Stimulated activated CD4-positive, alpha-beta T cell treated with anti-CD3 and anti-CD28 coated beads, Interleukin-1b, Interleukin-23, amount 100 ng/mL, for 24 hours (primary cell): Measurements from ENCODE around the gene CCSER2.
"Not testable (repeated sequence)": the region's sequence is repeated elsewhere in the genome, so short reads cannot be mapped to it uniquely, and the experiment has no call there.

Experiments used
- DNase-seq, 4 experiments: peaks; one replicate each; pipeline ENCODE4 v3.0.0-alpha.2; 2020; ENCODE audit warnings: low read depth in 4 of 4, low spot score in 1 of 4

Gene CCSER2

GRCh38 chr10:84328418-84329195 lies at the start of gene CCSER2:
Gene CCSER2 (plus strand): TSS chr10:84328589. CDS start chr10:84371053, 42,464 bp downstream.
- DNase-seq = peak; percentile 79 to 97 (median 87)

GRCh38 chr10:84279876-84280475 lies 48.4 kb upstream of the CCSER2 start:
- DNase-seq = not testable (repeated sequence)

- DNase-seq = no peak
Measured at GRCh38 chr10:84286695-84287094, 41.7 kb upstream of the CCSER2 start.

- no peak for DNase-seq
Measured at GRCh38 chr10:84288151-84288550, 40.2 kb upstream of the CCSER2 start.

GRCh38 chr10:84289521-84290200 lies 38.7 kb upstream of the CCSER2 start:
- no peak for DNase-seq

GRCh38 chr10:84290235-84290634 lies 38.2 kb upstream of the CCSER2 start:
- DNase-seq = no peak

GRCh38 chr10:84291384-84291783 lies 37.0 kb upstream of the CCSER2 start:
- no peak for DNase-seq

GRCh38 chr10:84292502-84292901 lies 35.9 kb upstream of the CCSER2 start:
- no peak for DNase-seq

- DNase-seq = no peak
Measured at GRCh38 chr10:84293171-84293570, 35.2 kb upstream of the CCSER2 start.

- no peak for DNase-seq
Measured at GRCh38 chr10:84293574-84294016, 34.8 kb upstream of the CCSER2 start.

- no peak for DNase-seq
Measured at GRCh38 chr10:84294766-84295447, 33.5 kb upstream of the CCSER2 start.

GRCh38 chr10:84296091-84296981 lies 32.1 kb upstream of the CCSER2 start:
- no peak for DNase-seq

GRCh38 chr10:84298057-84298456 lies 30.3 kb upstream of the CCSER2 start:
- no peak for DNase-seq

GRCh38 chr10:84302223-84302622 lies 26.2 kb upstream of the CCSER2 start:
- DNase-seq = no peak

- no peak for DNase-seq
Measured at GRCh38 chr10:84306751-84307384, 21.5 kb upstream of the CCSER2 start.

- DNase-seq = no peak
Measured at GRCh38 chr10:84308021-84308420, 20.4 kb upstream of the CCSER2 start.

GRCh38 chr10:84308481-84309304 lies 19.7 kb upstream of the CCSER2 start:
- peak in 1 of 4 experiments; percentile 44 for DNase-seq

- DNase-seq = no peak
Measured at GRCh38 chr10:84310470-84310869, 17.9 kb upstream of the CCSER2 start.

GRCh38 chr10:84311576-84311975 lies 16.8 kb upstream of the CCSER2 start:
- DNase-seq = no peak
